Left renal pelvis (tissue), 4 donors: ENCODE data around the gene OPCML. TPM values are rescaled to one million over a fixed set of nuclear protein-coding genes. Genes with fewer than 3 reads are reported as not detected.

ENCODE experiments used
- DNase-seq, 4 donors: peaks; one replicate each; pipeline ENCODE4 v3.0.0-alpha.2; 2013; ENCODE audit warnings: low read depth in 4 of 4, low spot score in 3 of 4
- polyA plus RNA-seq, 4 donors: library from polyadenylated mRNA; unstranded; fragments of 120-200 nt; gene quantifications; one replicate each; pipeline ENCODE4 v1.2.1, GENCODE V29; 2013; ENCODE audit not compliant: insufficient read length in 4 of 4

Gene OPCML
- polyA plus RNA-seq, 4 donors = 10.1 to 16.1 (median 12.5) TPM

DNA sequence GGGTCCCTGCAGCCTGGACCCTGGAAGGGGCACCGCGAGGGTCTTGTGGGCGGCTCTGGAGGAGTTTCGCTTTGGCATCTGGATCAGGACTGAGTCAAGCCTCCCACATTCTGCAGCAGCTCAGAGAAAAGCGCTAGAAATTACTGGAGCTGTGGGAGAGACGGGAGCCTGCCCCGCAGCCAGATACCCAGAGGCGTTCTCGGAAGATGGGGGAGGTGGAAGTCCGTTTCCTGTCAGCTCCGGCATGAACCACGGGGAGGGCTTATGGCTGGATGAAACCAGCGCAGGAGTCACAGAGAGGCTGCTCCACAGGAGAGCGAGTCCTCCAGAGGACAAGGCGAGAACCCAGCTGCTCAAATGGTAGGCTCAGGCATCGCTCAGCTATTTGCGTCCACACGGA, 379.3 kb downstream of the OPCML start:
- peak in 1 of 4 donors; percentile 11 for DNase-seq

- no peak for DNase-seq
Measured at GRCh38 chr11:133149698-133150097, 382.6 kb downstream of the OPCML start.

DNA sequence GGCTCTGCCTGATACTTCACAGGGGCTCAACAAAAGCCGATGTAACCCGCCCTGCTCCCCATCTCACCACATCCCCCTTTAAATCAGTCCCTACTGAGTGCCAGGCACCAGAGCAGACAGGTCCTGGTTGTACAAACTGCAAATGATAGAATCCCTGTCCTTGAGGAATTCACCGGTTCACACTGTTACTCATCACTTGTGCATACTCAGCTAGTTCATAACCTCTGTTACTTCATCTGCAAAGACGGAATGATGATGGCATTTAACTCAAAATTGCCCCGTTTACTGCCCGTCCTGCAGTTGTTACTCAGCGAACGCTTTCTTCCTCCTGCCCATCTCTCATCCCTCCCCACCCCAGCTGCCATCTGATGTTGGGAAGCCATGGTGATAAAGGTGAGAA, 384.7 kb downstream of the OPCML start:
- no peak for DNase-seq

- DNase-seq = no peak
Measured at GRCh38 chr11:133146697-133147306, 385.5 kb downstream of the OPCML start.

DNA sequence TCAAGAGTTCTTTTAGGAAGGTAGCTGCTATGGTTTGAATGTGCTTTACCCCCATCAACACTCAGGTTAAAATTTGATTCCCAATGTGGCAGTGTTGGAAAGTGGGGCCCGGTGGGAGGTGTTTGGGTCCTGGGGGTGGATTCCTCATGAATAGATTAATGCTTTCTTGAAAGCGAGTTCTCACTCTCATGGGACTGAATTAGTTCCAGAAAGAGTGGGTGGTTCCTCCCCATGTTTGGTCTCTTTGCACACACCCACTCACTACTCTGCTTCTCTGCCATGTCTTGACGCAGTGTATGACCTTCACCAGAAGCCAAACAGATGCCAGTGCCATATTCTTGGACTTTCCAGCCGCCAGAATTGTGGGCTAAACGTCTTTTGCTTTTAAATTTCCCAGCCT, 394.4 kb downstream of the OPCML start:
- no peak for DNase-seq

GRCh38 chr11:133137270-133137669, 395.0 kb downstream of the OPCML start:
- no peak for DNase-seq

DNA sequence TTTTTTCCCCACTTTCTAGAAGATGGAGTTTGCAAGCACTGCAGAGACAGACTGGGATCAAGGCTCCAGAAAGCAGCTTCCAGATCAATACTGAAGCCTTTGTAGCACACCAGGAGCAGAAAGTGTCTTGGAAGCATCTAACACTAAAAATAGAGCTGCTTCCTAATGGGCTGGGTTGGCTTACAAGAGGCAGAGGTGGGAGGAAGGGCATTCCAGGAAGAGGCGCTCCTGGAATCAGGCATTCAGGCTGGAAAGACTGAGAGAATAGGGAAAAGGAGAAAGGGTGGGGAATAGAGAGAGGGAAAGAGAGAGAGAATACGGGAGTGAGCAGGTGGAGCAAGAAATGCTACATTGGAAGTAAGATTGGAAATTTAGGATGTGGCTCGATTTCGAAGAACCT, 395.9 kb downstream of the OPCML start:
- no peak for DNase-seq

GRCh38 chr11:133134314-133135173, 397.8 kb downstream of the OPCML start:
- peak; percentile 47 to 69 (median 52) for DNase-seq

DNA sequence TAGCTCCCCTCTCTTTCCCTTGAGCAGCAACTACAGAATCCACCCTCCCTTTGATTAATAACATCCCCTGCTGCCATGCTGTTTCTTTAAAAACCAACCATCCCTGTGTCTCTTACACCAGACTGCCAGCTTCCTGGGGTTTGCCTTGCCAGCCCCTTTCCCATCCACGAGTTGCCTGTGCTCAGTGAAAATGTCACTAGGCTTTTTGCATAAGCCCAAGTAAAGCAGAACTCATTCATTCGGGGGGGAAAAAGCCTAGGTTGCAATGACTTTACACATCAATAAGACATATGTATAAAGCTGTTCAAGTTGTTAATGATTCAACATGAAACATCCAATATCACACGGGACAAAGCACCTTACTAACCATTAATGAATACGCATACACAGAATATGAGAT, 398.7 kb downstream of the OPCML start:
- DNase-seq = no peak

DNA sequence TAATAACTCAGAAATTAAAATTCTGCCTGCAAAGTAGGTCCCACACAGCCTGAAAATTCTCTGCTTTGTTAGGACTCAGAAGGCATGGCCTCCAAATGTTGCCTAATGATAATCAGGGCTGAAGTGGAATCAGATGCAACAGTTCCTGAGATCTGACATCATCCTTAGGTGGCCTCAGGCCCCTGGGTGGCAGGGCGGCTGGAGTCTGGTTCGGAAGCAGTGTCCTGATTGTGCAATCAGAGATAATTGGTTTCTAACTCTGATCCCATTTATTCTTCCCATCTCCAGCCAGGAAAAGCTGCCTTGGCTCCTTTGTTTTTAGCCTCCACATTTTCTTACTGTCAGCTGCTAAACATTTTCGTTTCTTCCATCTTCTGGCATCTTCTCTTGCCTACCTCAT, 399.3 kb downstream of the OPCML start:
- DNase-seq = no peak

GRCh38 chr11:133127741-133128140, 404.6 kb downstream of the OPCML start:
- DNase-seq = no peak

DNA sequence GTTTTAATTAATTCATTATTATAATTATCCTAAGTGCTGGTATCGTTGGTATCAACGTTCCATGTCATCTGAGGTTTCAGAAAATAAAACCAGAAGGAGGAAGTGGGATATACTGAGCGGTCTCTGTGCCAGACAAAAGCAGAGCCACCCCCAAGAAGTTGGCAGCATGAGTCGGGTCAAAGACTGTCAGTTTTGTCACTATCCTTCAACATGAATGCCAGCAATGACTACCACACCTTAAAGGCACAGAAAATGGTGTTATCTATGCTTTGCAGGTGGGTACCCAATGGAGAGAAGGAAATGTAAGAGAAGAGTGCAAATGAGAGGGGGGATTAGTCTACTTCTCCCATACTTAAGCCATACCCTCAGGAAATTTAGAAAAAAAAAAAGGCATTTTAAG, 408.5 kb downstream of the OPCML start:
- no peak for DNase-seq

DNA sequence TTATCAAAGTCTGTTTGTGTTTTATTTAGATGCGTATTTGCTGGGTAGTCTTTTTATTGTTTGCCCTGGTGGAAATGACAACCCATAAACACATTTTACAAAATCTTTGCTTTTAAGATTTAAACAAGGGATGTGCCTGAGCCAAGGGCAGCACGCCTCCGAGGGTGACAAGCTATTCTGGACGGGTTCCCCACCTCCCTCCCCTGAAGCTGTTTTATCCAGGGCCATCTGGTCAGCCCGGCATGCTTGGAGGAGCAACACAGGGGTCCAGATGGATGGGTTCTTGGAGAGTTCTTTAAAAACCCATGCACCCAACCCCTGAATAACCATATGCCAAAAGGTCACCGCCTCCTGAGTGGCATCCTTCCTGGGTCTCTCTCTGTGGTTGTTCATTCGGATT, 408.9 kb downstream of the OPCML start:
- no peak for DNase-seq

- DNase-seq = no peak
Measured at GRCh38 chr11:133122256-133122655, 410.0 kb downstream of the OPCML start.

DNA sequence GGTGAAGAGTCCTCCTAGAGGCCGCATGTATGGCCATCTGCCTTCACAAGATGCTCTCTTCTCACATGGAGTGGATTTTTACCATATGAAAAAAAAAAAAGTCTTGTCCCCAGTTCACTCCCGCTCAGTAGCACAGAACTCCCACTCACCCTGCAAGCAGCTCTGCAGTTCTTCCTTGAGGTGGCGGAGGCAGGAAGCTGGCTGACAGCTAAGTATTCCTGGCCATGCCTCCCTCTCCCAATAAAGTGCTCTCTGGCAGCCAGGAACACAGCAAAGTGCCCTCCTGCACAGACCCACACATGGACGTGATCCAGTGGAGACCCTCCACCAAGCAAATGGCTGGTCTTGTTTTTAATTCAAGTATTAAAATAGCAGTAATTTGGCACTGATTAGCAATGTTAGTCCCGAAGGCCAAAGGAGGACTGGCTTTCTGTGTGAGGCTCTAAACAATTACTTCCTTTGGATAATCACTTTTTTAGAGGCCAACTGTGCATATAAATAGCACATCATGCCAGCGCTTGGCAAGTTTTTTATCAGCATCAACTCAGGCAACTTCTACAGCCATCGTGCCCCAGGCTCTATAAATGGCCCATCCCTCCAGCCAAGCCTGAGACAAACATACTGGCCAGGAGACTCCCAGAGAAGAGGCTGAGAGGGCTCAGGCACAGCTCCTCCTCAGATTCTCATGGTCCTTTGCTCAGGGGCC, 413.6 kb downstream of the OPCML start:
- no peak for DNase-seq

- no peak for DNase-seq
Measured at GRCh38 chr11:133115099-133115498, 417.2 kb downstream of the OPCML start.

DNA sequence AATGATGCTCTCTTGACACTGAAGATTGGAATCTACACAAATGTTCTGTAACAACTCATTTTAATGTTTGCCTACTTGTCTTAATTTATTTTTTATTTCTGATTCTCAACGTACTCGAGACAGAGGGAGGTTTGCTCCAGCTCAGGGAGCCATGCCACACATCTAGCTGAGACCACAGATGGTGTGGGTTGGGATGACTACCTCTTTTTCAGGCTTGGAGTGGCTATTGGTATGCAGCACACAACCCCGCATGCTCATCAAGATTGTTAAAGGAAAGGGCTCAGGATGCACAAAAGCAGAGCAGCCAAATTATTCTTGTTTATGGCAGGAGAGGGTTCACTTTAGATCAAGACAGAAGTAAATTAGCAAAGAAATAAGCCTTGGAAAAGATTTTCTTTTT, 424.5 kb downstream of the OPCML start:
- no peak for DNase-seq

DNA sequence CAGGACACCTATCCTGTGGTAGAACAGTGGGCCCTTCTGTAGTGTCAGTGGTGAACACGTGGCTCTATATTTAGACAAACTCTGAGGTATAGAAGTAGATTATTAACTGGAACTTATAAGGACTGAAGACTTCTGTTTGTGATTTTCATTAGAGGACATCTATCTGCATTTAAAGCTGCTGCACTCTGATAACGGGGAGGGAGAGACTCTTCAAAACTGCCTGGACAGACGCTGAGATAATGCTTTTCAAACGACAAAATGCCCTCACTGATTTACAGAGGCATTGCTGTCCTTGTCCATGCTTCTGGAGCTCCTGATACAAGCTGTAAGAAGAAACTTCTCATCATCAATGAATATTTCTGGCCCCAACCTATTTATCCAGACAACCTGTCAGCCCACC, 425.2 kb downstream of the OPCML start:
- no peak for DNase-seq

DNA sequence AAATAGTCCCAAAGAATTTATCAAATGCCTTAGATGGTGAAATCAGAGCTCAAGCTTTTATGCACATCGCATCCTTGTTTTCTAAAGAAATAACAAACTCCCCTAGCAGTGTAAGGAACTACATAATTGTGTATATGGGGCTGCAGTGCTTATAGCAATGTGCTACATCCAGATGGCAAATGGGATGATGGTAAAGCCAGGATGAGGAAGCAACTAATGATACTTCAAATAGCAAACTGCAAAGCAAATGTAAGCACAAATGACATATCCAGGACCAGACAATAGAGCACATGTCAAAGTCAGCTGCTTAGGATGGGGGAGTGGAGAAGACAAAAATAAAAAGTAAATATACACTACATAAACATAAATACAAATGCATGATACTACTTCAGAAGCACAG, 425.9 kb downstream of the OPCML start:
- no peak for DNase-seq

- no peak for DNase-seq
Measured at GRCh38 chr11:133104009-133104744, 428.1 kb downstream of the OPCML start.

DNA sequence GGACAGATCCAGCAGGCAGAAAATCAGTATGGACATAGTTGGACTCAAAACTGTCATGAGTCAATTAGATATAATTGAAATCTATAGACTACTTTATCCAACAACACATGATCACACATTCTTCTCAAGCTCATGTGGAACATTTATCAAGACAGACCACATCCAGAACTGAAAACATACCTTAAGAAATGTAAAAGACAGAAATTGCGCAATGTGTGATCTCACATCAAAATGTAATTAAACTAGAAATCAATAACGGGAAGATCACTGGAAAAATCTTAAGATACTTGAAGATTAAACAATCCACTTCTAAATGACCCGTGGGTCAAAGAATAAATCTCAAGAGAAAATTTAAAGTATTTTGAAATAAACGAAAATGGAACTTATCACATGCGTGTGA, 435.3 kb downstream of the OPCML start:
- no peak for DNase-seq
